ENCODE measurements around the gene SSUH2. TPM values are rescaled to one million over a fixed set of nuclear protein-coding genes. Genes with fewer than 3 reads are reported as not detected.
"Not testable (repeated sequence)": the region's sequence is repeated elsewhere in the genome, so short reads cannot be mapped to it uniquely, and the experiment has no call there.

SSUH2 gene
- total RNA-seq: under 0.01 TPM

DNA sequence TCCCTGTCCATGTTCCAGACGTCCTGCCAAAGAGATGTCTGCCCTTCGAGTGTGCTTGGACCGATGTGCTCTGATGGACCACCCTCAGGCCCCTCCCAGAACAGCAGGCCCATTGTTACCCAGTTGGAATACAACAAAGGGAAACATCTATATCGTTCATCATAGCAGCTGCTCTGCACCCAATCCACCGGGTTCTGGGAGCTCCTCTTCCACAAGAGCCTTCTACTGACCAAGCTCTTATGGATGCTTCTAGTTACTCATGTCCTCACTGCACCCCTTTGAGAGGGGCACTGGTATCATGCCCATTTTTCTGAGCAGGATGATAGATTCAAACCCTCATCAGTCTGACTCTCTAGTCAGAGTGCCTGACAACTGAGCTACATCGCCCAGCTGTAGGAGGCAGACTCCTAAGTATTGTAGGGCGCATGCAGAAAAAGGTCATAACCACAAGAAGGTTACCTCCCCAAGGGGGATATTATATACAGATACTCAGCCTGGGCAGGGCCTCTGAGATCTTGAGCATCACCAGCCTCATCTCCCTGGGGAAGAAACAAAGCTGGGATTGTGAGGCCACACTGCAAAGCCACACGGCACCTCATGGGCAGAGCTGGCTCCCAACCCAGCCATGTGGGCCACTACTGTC lies at the start of gene SSUH2:
SSUH2 (minus strand) TSS at position 51 of the 643 bp plus-strand sequence; CDS start at position 11, 40 bp downstream.
- DNase-seq (ENCODE audit: low read depth in 2 of 3, low spot score in 2 of 3): no peak

DNA sequence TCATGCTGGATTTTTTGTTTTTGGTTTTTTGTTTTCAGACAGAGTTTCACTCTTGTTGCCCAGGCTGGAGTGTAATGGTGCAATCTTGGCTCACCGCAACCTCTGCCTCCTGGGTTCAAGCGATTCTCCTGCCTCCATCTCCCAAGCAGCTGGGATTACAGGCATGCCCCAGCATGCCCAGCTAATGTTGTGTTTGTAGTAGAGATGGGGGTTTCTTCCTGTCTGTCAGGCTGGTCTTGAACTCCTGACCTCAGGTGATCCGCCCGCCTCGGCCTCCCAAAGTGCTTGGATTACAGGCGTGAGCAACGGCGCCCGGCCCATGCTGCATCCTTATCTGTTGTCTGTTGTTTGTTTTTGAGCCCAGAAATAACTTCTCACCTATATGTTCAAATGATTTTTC lies 46.7 kb upstream of the SSUH2 start:
- DNase-seq (ENCODE audit: low read depth in 2 of 3, low spot score in 2 of 3): not testable (repeated sequence)

DNA sequence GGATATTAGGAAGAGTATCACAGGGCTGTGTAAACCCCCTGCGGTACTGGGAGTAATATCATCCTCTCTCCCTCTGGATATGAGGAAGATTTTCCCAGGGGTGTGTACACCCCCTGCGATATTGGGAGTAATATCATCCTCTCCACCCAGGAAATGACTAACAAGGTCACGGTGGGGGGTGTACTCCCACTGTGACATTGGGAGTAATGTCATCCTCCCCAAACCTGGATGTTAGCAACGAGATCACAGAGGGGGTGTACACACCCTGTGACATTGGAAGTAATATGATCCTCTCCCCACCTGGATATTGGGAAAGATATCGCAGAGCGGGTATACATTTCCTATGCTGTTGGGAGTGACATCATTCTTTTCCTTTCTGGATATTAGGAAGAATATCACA lies 40.4 kb upstream of the SSUH2 start:
- DNase-seq (ENCODE audit: low read depth in 2 of 3, low spot score in 2 of 3): not testable (repeated sequence)

- DNase-seq (ENCODE audit: low read depth in 2 of 3, low spot score in 2 of 3): not testable (repeated sequence)
These were observed 38.4 kb upstream of the SSUH2 start for GRCh38 chr3:8682850-8683574.

- DNase-seq (ENCODE audit: low read depth in 2 of 3, low spot score in 2 of 3): not testable (repeated sequence)
These were observed 37.4 kb upstream of the SSUH2 start for GRCh38 chr3:8681881-8682538.

DNA sequence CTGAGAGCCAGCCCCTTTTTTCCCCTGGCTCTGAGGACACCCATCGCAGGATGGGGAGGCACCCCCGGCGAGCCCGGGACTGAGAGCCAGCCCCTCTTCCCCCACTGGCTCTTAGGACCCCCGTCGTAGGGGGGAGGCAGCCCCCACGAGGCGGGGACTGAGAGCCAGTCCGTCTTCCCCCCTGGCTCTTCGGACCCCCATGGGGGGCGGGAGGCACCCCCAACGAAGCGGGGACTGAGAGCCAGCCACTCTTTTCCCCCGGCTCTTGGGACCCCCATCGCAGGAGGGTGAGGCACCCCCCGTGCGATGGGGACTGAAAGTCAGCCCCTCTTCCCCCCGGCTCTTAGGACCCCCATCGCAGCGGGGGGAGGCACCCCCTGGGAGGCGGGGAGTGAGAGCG lies 36.8 kb upstream of the SSUH2 start:
- DNase-seq (ENCODE audit: low read depth in 2 of 3, low spot score in 2 of 3): no peak

DNA sequence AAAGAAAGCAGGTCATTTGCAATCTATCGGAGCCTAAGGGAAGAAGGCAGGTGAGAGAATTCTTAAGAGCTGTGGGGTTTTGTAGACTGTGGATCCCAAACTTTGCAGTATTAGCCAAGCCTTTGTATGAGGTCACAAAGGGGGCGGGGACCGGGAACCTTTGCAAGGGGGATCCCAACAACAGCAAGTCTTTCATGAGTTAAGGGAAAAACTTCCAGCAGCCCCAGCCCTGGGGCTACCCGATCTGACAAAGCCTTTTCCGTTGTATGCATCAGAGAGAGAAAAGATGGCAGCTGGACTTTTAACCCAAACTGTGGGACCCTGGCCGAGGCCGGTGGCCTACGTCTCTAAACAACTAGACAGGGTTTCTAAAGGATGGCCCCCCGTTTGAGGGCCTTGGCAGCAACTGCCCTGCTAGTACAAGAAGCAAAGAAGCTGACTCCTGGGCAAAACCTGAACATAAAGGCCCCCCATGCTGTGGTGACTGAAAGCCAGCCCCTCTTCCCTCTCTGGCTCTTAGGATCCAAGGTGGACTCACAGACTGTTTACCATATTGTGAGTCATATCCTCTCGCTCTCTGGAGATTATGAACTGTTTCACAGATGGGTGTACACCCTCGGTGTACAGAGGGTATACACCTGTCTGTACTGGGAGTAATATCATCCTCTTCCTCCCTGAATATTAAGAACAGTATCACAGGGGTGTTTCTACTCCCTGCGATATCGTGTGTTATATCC lies 35.4 kb upstream of the SSUH2 start:
- DNase-seq (ENCODE audit: low read depth in 2 of 3, low spot score in 2 of 3): not testable (repeated sequence)

DNA sequence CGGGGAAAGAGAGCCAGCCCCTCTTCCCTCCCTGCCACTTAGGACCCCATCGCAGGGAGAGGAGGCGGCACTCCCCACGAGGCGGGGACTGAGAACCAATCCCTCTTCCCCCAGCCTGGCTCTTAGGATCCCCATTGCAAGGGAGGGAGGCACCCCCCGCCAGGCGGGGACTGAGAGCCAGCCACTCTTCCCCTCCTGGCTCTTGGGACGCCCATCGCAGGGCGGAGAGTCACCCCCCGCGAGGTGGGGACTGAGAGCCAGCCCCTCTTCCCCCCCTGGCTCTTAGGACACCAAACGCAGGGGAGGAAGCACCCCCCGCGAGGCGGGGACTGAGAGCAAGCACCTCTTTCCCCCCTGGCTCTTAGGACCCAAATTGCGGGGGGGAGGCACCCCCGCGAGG lies 34.2 kb upstream of the SSUH2 start:
- no peak for DNase-seq (ENCODE audit: low read depth in 2 of 3, low spot score in 2 of 3)

GRCh38 chr3:8677258-8677657 lies 32.7 kb upstream of the SSUH2 start:
- DNase-seq (ENCODE audit: low read depth in 2 of 3, low spot score in 2 of 3): not testable (repeated sequence)

- DNase-seq (ENCODE audit: low read depth in 2 of 3, low spot score in 2 of 3): not testable (repeated sequence)
These were observed 31.0 kb upstream of the SSUH2 start for GRCh38 chr3:8675591-8675990.

- no peak for DNase-seq (ENCODE audit: low read depth in 2 of 3, low spot score in 2 of 3)
These were observed 28.6 kb upstream of the SSUH2 start for GRCh38 chr3:8673083-8673737.

GRCh38 chr3:8669019-8669418 lies 24.4 kb upstream of the SSUH2 start:
- DNase-seq (ENCODE audit: low read depth in 2 of 3, low spot score in 2 of 3): no peak

DNA sequence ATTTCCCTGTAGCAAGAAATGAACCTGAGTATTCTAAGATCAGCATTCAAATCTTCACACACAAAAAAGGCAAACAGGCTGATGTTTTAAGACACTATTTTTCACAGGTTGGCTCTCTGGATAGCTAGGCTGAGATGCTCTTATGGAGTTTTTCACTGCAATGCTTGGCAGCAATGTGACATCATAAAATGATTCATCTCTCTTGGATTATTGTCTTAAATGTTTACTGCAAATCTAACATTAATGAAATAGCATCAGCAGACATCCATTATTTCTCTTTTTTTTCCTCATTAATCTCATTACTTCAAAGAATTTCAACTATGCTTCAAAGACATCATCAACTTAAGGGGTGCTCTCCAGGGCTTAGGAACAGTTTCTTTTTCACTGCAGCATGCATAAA lies 23.6 kb upstream of the SSUH2 start:
- DNase-seq (ENCODE audit: low read depth in 2 of 3, low spot score in 2 of 3): no peak

GRCh38 chr3:8667463-8668091 lies 23.0 kb upstream of the SSUH2 start:
- DNase-seq (ENCODE audit: low read depth in 2 of 3, low spot score in 2 of 3): no peak

GRCh38 chr3:8665407-8665896 lies 20.9 kb upstream of the SSUH2 start:
- peak in 1 of 3 donors; percentile 19 for DNase-seq (ENCODE audit: low read depth in 2 of 3, low spot score in 2 of 3)

GRCh38 chr3:8663177-8664061 lies 18.8 kb upstream of the SSUH2 start:
- DNase-seq (ENCODE audit: low read depth in 2 of 3, low spot score in 2 of 3): peak in 2 of 3 donors; percentile 43 to 72

DNA sequence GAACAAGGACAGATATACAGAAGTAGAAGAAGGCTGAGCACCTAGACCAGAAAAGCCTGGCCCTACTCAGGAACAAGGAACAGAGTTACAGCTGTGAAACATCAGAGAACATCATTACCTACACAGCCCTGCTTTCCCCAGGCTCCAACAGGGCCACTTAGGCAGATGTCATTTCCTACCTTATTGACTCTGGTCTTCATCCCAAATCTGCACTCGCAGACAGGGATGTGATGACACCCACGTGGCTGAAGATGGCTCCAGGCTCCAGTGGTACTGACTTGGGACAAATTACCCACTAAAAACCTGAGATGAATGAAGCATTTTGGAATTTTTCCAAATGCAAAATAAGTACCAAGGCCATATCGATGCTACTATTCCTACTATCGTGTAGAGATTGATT lies 18.0 kb upstream of the SSUH2 start:
- DNase-seq (ENCODE audit: low read depth in 2 of 3, low spot score in 2 of 3): no peak

- DNase-seq (ENCODE audit: low read depth in 2 of 3, low spot score in 2 of 3): no peak
These were observed 15.8 kb upstream of the SSUH2 start for GRCh38 chr3:8660175-8661118.
